Smooth muscle cell (in vitro differentiated cells): ENCODE measurements around the gene PPP1R27. TPM values are rescaled to one million over a fixed set of nuclear protein-coding genes. Genes with fewer than 3 reads are reported as not detected.

Source experiments
- DNase-seq: peaks from one replicate; lab custom pipeline; 2025; ENCODE audit not compliant: unreplicated experiment; lab: John Stamatoyannopoulos, UW
- H2AFZ ChIP-seq: fragments of 200-600 bp; sonication (generic); 2 replicates; pipeline ENCODE4 v1.6.0; 2016; ENCODE audit warnings: antibody characterized with exemption, low read depth, mild to moderate bottlenecking
- H3F3A ChIP-seq: fragments of 200-600 bp; sonication (generic); 2 replicates; pipeline ENCODE4 v1.6.0; 2017; ENCODE audit warnings: antibody characterized with exemption, low read depth
- H3K27ac ChIP-seq: fragments of 200-600 bp; sonication (generic); 2 replicates; pipeline ENCODE4 v1.5.1; 2016; ENCODE audit warnings: low read depth, mild to moderate bottlenecking
- H3K27me3 ChIP-seq: fragments of 200-600 bp; sonication (generic); 2 replicates; pipeline ENCODE4 v1.6.1; 2016; ENCODE audit warnings: low read depth, mild to moderate bottlenecking
- H3K36me3 ChIP-seq: fragments of 200-600 bp; sonication (generic); 2 replicates; pipeline ENCODE4 v1.5.1; 2016; ENCODE audit warnings: low read depth
- H3K4me1 ChIP-seq: fragments of 200-600 bp; sonication (generic); 2 replicates; pipeline ENCODE4 v1.5.1; 2016; ENCODE audit warnings: low read depth
- H3K4me2 ChIP-seq: fragments of 200-600 bp; sonication (generic); 2 replicates; pipeline ENCODE4 v1.6.0; 2016; ENCODE audit warnings: mild to moderate bottlenecking
- H3K4me3 ChIP-seq: fragments of 200-600 bp; sonication (generic); 2 replicates; pipeline ENCODE4 v1.5.1; 2016; ENCODE audit warnings: mild to moderate bottlenecking
- H3K79me2 ChIP-seq: fragments of 200-600 bp; sonication (generic); 2 replicates; pipeline ENCODE4 v1.6.0; 2016; ENCODE audit warnings: low read depth, mild to moderate bottlenecking
- H3K9ac ChIP-seq: fragments of 200-600 bp; sonication (generic); 2 replicates; pipeline ENCODE4 v1.6.0; 2016; ENCODE audit warnings: low read depth
- H3K9me3 ChIP-seq: fragments of 200-600 bp; sonication (generic); replicated peaks from 2 replicates; pipeline ENCODE4 v1.5.1; 2016; ENCODE audit warnings: low read depth
- H4K20me1 ChIP-seq: fragments of 200-600 bp; sonication (generic); 2 replicates; pipeline ENCODE4 v1.6.0; 2016; ENCODE audit warnings: low read depth
- CTCF ChIP-seq: fragments of 200-600 bp; sonication (generic); IDR thresholded peaks from 2 replicates; pipeline ENCODE4 v1.5.1; 2017; ENCODE audit warnings: borderline replicate concordance, mild to moderate bottlenecking, antibody characterized with exemption; ENCODE audit not compliant: insufficient read depth, poor library complexity, severe bottlenecking
- WGBS: methylation state at CpG from one replicate; pipeline ENCODE4 v1.1.7; 2016; ENCODE audit warnings: low lambda C conversion rate; 5-methylcytosine and 5-hydroxymethylcytosine counted together
- polyA plus RNA-seq: library from polyadenylated mRNA; unstranded; fragments of >200 nt; fragmentation: Nextera tagmentation; extraction: Ambion mirVana; gene quantifications from 2 replicates; pipeline ENCODE4 v1.2.1, GENCODE V29; 2016
- total RNA-seq: library from RNA; depleted of rRNA; stranded (reverse); fragments of >200 nt; gene quantifications from 2 replicates; pipeline ENCODE4 v1.2.3, GENCODE V29; 2014

PPP1R27 gene
- total and polyA plus RNA-seq, 2 experiments from 2014 or later: 0.79 to 3.1 TPM

GRCh38 chr17:81833921-81834830 lies 674 bp downstream of the PPP1R27 start:
- no peak for DNase-seq
- Histone ChIP-seq H3F3A (peaks cover 12% of the 10 kb centered on the region), H3K4me1 (peaks cover 17% of the 10 kb centered on the region), H3K36me3 (no peaks in the 10 kb centered on the region), H3K9ac (peak overlapping the region; percentile 89), H3K27ac (peak overlapping the region; percentile 86), H3K9me3 (no peaks in the 10 kb centered on the region), H2AFZ (no peak overlapping the region), H4K20me1 (peaks cover 34% of the 10 kb centered on the region), H3K27me3 (no peaks in the 10 kb centered on the region), H3K4me2 (peak overlapping the region; percentile 82), H3K79me2 (peaks cover 36% of the 10 kb centered on the region), H3K4me3 (peak overlapping the region; percentile 55)
- 92% methylated on average over 31 of the region's 31 CpGs for WGBS
- TF ChIP-seq CTCF: no peak

- DNase-seq: peak; percentile 80
- TF ChIP-seq CTCF: no peak
- Histone ChIP-seq H3K79me2 (peaks cover 44% of the 10 kb centered on the region), H3K9me3 (no peaks in the 10 kb centered on the region), H4K20me1 (peaks cover 43% of the 10 kb centered on the region), H3K36me3 (no peaks in the 10 kb centered on the region), H3K9ac (peak within 1 kb of the TSS; percentile 89), H3K4me1 (peaks cover 17% of the 10 kb centered on the region), H3K4me2 (peak within 1 kb of the TSS; percentile 83), H3F3A (peaks cover 12% of the 10 kb centered on the region), H3K4me3 (peak within 1 kb of the TSS; percentile 69), H3K27me3 (no peaks in the 10 kb centered on the region), H2AFZ (no peak within 1 kb of the TSS), H3K27ac (peak within 1 kb of the TSS; percentile 86)
- WGBS: 3% methylated on average over 44 of the region's 76 CpGs
Observed at GRCh38 chr17:81833160-81833920, 1.5 kb downstream of the PPP1R27 start, which contains the start of gene MCRIP1. Gene MCRIP1, minus strand, starts transcription at chr17:81833291. Its CDS starts 8,785 bp downstream, at chr17:81824506.

GRCh38 chr17:81832608-81833159 lies 2.2 kb downstream of the PPP1R27 start:
- Histone ChIP-seq H3K9ac (peak overlapping the region; percentile 62), H3K4me3 (peak overlapping the region; percentile 69), H3F3A (peaks cover 6% of the 10 kb centered on the region), H3K79me2 (peaks cover 51% of the 10 kb centered on the region), H4K20me1 (peaks cover 49% of the 10 kb centered on the region), H3K9me3 (no peaks in the 10 kb centered on the region), H3K27me3 (no peaks in the 10 kb centered on the region), H2AFZ (no peak overlapping the region), H3K4me1 (peaks cover 17% of the 10 kb centered on the region), H3K36me3 (no peaks in the 10 kb centered on the region), H3K4me2 (peak overlapping the region; percentile 83), H3K27ac (peak overlapping the region; percentile 63)
- WGBS: 1% methylated on average over 39 of the region's 65 CpGs
- DNase-seq: no peak
- no peak for TF ChIP-seq CTCF
